Cardiac muscle cell (in vitro differentiated cells and primary cell): Measurements from ENCODE around the gene LAIR1. TPM values are rescaled to one million over a fixed set of nuclear protein-coding genes. Genes with fewer than 3 reads are reported as not detected.

ENCODE experiments used
- DNase-seq, 2 donors: peaks; one replicate each; pipeline versions ENCODE4 v3.0.0 to v3.0.0-alpha.2; 2010 to 2017; ENCODE audit warnings: low read depth in 1 of 2, low spot score in 1 of 2
- H3K27ac ChIP-seq: fragments of 200-600 bp; sonication (generic); 2 replicates; pipeline ENCODE4 v1.5.1; 2016
- H3K27me3 ChIP-seq: fragments of 200-600 bp; sonication (generic); 2 replicates; pipeline ENCODE4 v1.6.0; 2016; ENCODE audit warnings: control low read depth
- H3K36me3 ChIP-seq: fragments of 200-600 bp; sonication (generic); 2 replicates; pipeline ENCODE4 v1.5.1; 2016; ENCODE audit warnings: control low read depth
- H3K4me1 ChIP-seq: fragments of 200-600 bp; sonication (generic); 2 replicates; pipeline ENCODE4 v1.8.1; 2017; ENCODE audit warnings: low read depth, mild to moderate bottlenecking, mixed run types
- H3K4me3 ChIP-seq: fragments of 200-600 bp; sonication (generic); 2 replicates; pipeline ENCODE4 v1.5.1; 2016; ENCODE audit warnings: mild to moderate bottlenecking
- H3K9me3 ChIP-seq: fragments of 200-600 bp; sonication (generic); 2 replicates; pipeline ENCODE4 v1.5.1; 2017; ENCODE audit warnings: low read depth, mild to moderate bottlenecking, control low read depth
- polyA plus RNA-seq: library from polyadenylated mRNA; unstranded; fragments of >200 nt; fragmentation: Nextera tagmentation; extraction: Ambion mirVana; gene quantifications from 2 replicates; pipeline ENCODE4 v1.2.1, GENCODE V29; 2016
- total RNA-seq: library from RNA; depleted of rRNA; stranded (reverse); fragments of >200 nt; gene quantifications from 2 replicates; pipeline ENCODE4 v1.2.3, GENCODE V29; 2016
- TF ChIP-seq, protein P1 (sequence below): IDR thresholded peaks from 2 replicates; pipeline ENCODE4 v1.5.1; 2012; ENCODE audit warnings: low read depth, mild to moderate bottlenecking, low read length

The LAIR1 gene, protein sequence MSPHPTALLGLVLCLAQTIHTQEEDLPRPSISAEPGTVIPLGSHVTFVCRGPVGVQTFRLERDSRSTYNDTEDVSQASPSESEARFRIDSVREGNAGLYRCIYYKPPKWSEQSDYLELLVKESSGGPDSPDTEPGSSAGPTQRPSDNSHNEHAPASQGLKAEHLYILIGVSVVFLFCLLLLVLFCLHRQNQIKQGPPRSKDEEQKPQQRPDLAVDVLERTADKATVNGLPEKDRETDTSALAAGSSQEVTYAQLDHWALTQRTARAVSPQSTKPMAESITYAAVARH
- total RNA-seq (not detected in 2 replicates), polyA plus RNA-seq (not detected in 2 replicates)

DNA sequence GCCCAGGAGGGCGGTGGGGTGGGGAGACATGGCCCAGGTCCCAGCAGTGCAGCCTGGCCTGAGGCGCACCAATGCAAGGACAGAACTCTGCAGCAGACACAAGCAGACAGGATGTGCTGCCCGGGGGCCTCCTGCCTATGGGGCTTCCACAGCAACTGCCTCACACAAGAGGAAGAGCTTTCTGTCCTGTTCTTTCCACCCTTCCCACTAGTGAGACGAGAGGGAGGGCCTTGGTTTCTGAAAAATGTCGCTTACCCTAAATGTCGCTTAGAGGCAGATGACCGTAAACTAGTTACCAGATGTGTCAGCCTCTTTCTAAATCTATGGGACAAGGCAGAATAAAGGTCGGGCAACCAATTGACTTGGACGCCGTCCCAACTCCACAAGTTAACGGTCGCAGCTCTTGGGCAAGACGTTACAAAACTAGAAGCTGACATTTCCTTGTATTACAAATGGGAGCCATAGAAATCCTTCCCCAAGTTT is at the start of gene LAIR1:
Gene LAIR1 (minus strand): TSS at position 157 of the 483 bp plus-strand sequence. CDS start 127 bp downstream, at position 30.
- no peaks in the 10 kb centered on the region for H3K9me3 ChIP-seq
- H3K27me3 ChIP-seq: peaks cover 2% of the 10 kb centered on the region
- no peaks in the 10 kb centered on the region for H3K36me3 ChIP-seq
- H3K27ac ChIP-seq: no peak within 1 kb of the TSS
- DNase-seq: peak in 1 of 2 donors; percentile 22
- no peaks in the 10 kb centered on the region for H3K4me1 ChIP-seq
- no peak within 1 kb of the TSS for H3K4me3 ChIP-seq
- TF ChIP-seq, protein P1, sequence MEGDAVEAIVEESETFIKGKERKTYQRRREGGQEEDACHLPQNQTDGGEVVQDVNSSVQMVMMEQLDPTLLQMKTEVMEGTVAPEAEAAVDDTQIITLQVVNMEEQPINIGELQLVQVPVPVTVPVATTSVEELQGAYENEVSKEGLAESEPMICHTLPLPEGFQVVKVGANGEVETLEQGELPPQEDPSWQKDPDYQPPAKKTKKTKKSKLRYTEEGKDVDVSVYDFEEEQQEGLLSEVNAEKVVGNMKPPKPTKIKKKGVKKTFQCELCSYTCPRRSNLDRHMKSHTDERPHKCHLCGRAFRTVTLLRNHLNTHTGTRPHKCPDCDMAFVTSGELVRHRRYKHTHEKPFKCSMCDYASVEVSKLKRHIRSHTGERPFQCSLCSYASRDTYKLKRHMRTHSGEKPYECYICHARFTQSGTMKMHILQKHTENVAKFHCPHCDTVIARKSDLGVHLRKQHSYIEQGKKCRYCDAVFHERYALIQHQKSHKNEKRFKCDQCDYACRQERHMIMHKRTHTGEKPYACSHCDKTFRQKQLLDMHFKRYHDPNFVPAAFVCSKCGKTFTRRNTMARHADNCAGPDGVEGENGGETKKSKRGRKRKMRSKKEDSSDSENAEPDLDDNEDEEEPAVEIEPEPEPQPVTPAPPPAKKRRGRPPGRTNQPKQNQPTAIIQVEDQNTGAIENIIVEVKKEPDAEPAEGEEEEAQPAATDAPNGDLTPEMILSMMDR: no peak

DNA sequence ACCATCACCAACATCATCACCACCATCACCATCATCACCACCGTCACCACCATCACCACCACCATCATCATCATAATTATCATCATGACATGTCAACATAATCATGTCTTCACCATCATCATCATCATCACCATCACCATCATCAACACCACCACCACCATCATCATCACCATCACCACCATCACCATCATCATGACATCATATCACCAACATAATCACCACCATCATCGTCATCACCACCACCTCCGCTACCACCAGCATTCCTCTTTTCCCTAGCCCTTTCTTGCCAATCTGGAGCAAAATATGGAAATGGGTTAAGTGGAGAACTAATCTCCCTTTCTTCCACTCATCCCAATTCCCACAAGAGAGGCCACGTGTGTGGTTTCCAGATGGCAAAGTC is 49.4 kb upstream of the LAIR1 start:
- Histone ChIP-seq H3K27me3 (peaks cover 52% of the 10 kb centered on the region), H3K4me1 (peaks cover 15% of the 10 kb centered on the region), H3K27ac (no peak overlapping the region), H3K4me3 (no peak overlapping the region), H3K9me3 (no peaks in the 10 kb centered on the region), H3K36me3 (no peaks in the 10 kb centered on the region)
- TF ChIP-seq, protein P1: no peak
- DNase-seq: no peak

DNA sequence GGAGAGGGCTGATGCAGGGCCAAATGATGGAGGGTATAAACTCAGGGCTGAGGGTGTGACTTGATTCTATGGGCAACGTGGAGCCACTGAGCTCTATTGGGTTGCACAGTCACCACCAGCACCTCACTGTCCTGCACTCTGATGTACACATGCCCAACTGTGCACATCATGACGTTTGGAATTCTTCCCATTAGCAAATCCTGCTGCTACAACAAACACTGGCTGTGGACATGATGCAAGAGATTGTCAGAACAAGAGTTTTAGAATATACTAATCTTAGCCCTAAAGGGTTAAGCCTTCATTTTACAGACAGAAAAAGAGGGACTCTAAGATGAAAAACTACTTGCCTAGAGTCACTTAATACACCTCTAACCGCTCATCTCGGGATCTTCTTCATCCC is 48.1 kb upstream of the LAIR1 start:
- TF ChIP-seq, protein P1: no peak
- no peak overlapping the region for H3K27ac ChIP-seq
- no peaks in the 10 kb centered on the region for H3K9me3 ChIP-seq
- DNase-seq: no peak
- no peak overlapping the region for H3K4me3 ChIP-seq
- no peaks in the 10 kb centered on the region for H3K36me3 ChIP-seq
- H3K27me3 ChIP-seq: peaks cover 50% of the 10 kb centered on the region
- H3K4me1 ChIP-seq: peaks cover 9% of the 10 kb centered on the region

DNA sequence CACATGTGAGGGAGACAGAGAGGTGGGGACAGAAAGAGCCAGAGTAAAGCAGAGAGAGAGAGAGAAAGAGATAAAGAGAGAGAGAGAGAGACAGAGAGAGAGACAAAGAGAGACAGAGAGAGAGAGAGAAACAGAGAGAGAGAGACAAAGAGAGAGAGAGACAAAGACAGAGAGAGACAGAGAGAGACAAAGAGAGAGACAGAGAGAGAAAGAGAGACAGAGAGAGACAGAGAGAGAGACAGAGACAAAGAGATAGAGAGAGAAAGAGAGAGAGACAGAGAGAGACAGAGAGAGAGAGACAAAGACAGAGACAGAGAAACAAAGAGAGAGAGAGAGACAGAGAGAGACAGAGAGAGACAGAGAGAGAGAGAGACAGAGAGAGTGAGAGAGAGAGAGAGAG is 46.3 kb upstream of the LAIR1 start:
- peaks cover 32% of the 10 kb centered on the region for H3K27me3 ChIP-seq
- no peak overlapping the region for H3K27ac ChIP-seq
- no peak for DNase-seq
- H3K9me3 ChIP-seq: no peaks in the 10 kb centered on the region
- H3K4me1 ChIP-seq: peaks cover 7% of the 10 kb centered on the region
- H3K4me3 ChIP-seq: no peak overlapping the region
- TF ChIP-seq, protein P1: no peak
- H3K36me3 ChIP-seq: no peaks in the 10 kb centered on the region

DNA sequence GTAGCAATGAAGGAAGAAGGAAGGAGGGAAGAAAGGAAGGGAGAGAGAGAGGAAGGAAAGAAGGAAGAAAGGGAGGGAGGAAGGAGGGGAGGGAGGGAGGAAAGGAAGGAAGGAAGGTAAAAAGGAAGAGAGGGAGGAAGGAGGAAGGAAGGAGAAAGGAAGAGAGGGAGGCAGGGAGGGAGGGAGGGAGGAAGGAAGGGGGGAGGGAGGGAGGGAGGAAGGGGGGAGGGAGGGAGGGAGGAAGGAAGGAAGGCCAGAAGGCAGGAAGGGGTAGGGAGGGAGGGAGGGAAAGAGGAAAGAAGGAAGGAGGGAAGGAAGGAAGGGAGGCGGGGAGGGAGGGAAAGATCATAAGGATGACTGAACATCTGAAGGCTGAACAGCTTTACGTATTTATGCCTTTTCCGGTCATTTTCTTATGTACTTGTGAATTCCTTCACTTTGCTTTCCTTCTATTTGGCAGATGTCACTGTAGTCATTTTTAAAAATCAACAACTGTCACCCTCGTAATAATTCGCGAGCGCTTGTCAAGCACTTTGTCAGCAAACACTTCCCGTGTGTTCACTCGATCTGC is 43.8 kb upstream of the LAIR1 start:
- Histone ChIP-seq H3K9me3 (no peaks in the 10 kb centered on the region), H3K4me3 (no peak overlapping the region), H3K4me1 (no peaks in the 10 kb centered on the region), H3K27ac (no peak overlapping the region), H3K36me3 (no peaks in the 10 kb centered on the region), H3K27me3 (peaks cover 13% of the 10 kb centered on the region)
- TF ChIP-seq, protein P1: no peak
- DNase-seq: no peak
